ENCODE measurements around the gene PCCA.

Gene PCCA

DNA sequence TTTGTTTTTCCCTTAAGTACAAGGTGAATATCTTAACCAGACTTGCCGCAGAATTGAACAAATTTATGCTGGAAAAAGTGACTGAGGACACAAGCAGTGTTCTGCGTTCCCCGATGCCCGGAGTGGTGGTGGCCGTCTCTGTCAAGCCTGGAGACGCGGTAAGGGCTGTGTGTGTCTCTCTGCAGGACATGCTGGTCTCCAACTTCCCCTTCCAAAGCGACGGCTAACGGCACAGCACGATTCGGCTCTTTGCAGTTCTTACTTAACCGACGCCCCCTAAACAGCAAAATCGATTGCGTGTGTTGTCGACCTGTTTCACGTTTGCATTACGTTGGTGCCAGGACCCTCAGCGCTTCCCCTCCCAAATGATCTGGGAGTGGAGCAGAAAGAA lies 426.5 kb downstream of the PCCA start:
- DNase-seq (ENCODE audit: low read depth): no peak
- TF ChIP-seq, protein P1, sequence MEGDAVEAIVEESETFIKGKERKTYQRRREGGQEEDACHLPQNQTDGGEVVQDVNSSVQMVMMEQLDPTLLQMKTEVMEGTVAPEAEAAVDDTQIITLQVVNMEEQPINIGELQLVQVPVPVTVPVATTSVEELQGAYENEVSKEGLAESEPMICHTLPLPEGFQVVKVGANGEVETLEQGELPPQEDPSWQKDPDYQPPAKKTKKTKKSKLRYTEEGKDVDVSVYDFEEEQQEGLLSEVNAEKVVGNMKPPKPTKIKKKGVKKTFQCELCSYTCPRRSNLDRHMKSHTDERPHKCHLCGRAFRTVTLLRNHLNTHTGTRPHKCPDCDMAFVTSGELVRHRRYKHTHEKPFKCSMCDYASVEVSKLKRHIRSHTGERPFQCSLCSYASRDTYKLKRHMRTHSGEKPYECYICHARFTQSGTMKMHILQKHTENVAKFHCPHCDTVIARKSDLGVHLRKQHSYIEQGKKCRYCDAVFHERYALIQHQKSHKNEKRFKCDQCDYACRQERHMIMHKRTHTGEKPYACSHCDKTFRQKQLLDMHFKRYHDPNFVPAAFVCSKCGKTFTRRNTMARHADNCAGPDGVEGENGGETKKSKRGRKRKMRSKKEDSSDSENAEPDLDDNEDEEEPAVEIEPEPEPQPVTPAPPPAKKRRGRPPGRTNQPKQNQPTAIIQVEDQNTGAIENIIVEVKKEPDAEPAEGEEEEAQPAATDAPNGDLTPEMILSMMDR (IDR thresholded peaks at IDR 0.05; ENCODE audit: low read depth, low read length, missing control alignments): no peak
- no peak overlapping the region for H3K4me3 ChIP-seq (ENCODE audit: low read depth, low read length)

DNA sequence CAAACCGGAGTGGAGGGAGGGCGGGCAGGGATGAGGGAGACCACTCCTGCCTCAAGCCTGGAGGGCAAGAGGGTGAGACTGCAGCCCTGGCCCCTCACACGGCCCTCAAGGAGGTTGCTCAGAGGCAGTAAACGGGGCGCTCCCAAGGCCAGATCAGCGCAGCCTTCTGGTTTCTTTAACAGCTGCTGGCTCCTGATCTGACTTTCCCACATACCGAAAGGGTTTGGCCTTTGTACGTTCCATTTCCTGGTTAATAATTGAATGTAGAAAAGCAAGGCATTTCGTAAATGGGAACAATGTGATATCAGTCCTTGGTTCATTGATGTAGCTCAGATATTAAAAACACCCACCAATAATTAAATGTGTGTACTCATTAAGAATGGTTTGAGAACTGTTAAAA lies 428.2 kb downstream of the PCCA start:
- H3K4me3 ChIP-seq (ENCODE audit: low read depth, low read length): no peak overlapping the region
- DNase-seq (ENCODE audit: low read depth): no peak
- TF ChIP-seq, protein P1 (IDR thresholded peaks at IDR 0.05; ENCODE audit: low read depth, low read length, missing control alignments): no peak

DNA sequence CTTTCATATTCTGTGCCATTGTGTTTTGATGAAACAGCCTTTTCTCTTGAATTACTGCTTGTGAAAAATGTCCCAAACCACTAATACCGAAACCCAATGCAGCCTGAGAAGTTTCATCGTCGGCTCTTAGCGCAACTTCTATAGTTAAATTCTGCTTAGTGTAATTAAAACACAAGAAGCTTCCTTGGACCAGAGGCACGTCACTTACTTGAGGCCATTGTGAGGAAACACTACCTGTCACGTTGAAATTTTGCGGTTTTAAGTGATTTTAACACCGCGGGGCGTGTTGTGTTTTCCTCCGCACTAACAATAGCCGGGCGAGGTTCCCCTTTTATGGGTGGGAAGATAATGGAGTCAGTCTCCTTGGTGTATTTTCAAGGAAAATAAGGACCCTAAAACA lies 428.8 kb downstream of the PCCA start:
- H3K4me3 ChIP-seq (ENCODE audit: low read depth, low read length): no peak overlapping the region
- no peak for DNase-seq (ENCODE audit: low read depth)
- TF ChIP-seq, protein P1 (IDR thresholded peaks at IDR 0.05; ENCODE audit: low read depth, low read length, missing control alignments): no peak

DNA sequence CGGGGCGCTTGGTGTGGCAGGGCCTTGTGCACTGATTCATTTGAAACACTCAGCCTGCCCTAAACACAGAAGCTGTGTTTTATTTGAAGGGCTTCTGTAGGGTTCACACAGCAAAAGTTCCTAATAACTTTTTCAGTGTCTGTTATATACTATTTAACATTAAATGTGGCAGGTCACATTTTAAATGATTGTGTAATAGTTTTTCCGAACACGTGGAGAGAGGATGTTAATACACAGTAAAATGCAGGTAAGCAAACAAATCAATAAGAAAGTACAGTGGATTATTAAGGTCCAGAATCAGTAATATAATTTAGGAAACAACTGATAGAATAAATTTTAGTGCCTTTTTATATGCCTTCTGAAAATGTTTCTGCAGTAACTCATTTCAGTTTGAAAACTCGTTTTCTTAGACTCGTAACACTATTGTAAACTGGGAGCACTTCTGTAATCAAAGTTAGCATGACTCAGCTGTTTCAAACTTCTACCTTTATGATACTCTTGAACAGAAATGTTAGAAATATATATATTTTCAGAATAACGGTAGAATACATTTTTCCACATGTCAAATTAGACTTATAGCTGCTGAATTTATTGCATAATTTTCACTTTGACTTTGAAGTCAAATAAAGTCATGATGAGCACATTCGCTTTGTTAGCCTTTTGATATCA lies 429.6 kb downstream of the PCCA start:
- H3K4me3 ChIP-seq (ENCODE audit: low read depth, low read length): no peak overlapping the region
- TF ChIP-seq, protein P1 (IDR thresholded peaks at IDR 0.05; ENCODE audit: low read depth, low read length, missing control alignments): no peak
- no peak for DNase-seq (ENCODE audit: low read depth)

DNA sequence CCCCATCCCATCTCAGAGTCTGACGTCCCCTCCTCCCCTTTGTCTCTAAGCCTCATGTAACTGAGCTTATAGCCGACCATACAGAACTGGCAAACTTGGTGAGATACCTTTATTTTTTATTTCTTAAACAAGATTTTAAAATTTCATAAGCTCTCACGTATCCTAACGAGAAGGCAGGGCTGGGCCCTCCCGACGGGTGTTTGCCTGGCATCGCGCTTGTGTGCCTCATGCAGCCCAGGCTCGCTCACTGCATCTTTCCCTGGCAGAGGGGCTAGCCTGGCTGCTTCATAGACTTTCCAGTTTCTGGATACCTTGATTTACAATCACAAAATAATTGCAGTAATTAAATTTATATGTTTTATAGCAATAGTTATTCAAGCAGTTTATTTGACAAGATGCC lies 430.7 kb downstream of the PCCA start:
- TF ChIP-seq, protein P1 (IDR thresholded peaks at IDR 0.05; ENCODE audit: low read depth, low read length, missing control alignments): no peak
- H3K4me3 ChIP-seq (ENCODE audit: low read depth, low read length): no peak overlapping the region
- DNase-seq (ENCODE audit: low read depth): no peak

DNA sequence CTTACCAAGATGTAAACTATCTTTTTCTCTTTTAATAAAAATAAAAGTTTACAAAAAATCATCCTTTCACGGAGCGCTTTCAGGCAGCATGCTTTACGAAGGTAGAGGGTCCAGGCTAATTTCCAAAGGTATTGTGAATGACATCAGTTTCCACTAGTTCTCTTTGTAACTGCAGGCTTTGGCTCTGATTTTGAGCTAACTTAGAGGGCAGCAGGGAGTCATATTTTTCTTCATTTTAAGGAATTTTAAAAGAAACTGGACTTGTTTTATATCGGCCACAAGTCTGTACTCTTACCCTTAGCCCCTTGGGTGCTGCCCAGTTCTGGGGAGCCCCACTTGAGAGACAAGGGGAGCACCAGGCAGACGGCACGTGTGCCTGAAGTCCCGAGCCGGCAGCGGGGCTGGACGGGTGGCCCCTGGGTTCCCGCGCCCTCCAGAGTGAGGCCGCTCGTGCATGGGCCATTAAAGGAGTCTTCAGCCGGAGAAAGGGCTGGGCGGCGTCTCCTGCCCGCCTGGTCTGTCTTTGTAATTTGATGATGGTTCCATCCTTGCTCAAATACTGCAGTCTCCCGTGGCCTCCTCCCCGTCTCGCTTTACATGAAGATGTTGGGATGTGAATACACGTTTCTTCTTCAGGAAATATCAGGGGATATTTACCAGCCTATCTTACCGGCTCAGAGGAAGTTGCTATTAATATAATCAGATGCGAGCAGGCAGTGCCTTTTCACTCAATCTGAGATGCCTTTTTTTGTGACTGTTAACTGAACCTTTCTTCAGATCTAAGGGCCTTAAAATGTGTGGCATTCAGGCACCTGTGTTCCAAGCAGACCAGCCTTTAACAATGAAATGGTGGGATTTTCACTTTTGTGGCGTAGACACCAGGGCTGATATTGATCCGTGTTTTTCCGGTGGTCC lies 432.3 kb downstream of the PCCA start:
- TF ChIP-seq, protein P1 (IDR thresholded peaks at IDR 0.05; ENCODE audit: low read depth, low read length, missing control alignments): no peak
- DNase-seq (ENCODE audit: low read depth): no peak
- no peak overlapping the region for H3K4me3 ChIP-seq (ENCODE audit: low read depth, low read length)

Measured in GM12864 (cell line).